Adrenal gland (tissue), 12 donors: ENCODE data around the gene TP73. TPM values are rescaled to one million over a fixed set of nuclear protein-coding genes. Genes with fewer than 3 reads are reported as not detected.

ENCODE experiments used
- DNase-seq, 7 donors: peaks; one replicate each; pipeline ENCODE4 v3.0.0-alpha.2; 2019 to 2020
- H3K27ac ChIP-seq, 5 donors: fragments of 200-600 bp; sonication (generic) in 4 of 5; 1 replicate in 3 of 5; 2 replicates in 2 of 5; pipeline versions ENCODE4 v1.5.1 to v1.8.0; 2016 to 2020; ENCODE audit warnings: mild to moderate bottlenecking in 1 of 5
- H3K27me3 ChIP-seq: fragments of 200-600 bp; 2 replicates; pipeline ENCODE4 v1.8.0; 2021
- H3K36me3 ChIP-seq, 2 donors: fragments of 200-600 bp; replicated peaks in 1 of 2; 1 replicate in 1 of 2; 2 replicates in 1 of 2; pipeline versions ENCODE4 v1.5.1 to v1.8.0; 2018 to 2022
- H3K4me1 ChIP-seq, 2 donors: fragments of 200-600 bp; replicated peaks in 1 of 2; 1 replicate in 1 of 2; 2 replicates in 1 of 2; pipeline versions ENCODE4 v1.5.1 to v1.8.0; 2018 to 2021
- H3K4me3 ChIP-seq, 4 donors: fragments of 200-600 bp; sonication (generic) in 3 of 4; one replicate each; pipeline ENCODE4 v1.5.1; 2016 to 2018
- H3K9me3 ChIP-seq, 3 donors: fragments of 200-600 bp; sonication (generic) in 1 of 3; replicated peaks in 1 of 3; 1 replicate in 2 of 3; 2 replicates in 1 of 3; pipeline versions ENCODE4 v1.5.1 to v1.8.0; 2016 to 2021
- CTCF ChIP-seq, 6 experiments: fragments of 450-650 bp in 4 of 6; fragments of 200-600 bp in 2 of 6; sonication (generic) in 1 of 6; IDR thresholded peaks; 1 replicate in 5 of 6; 2 replicates in 1 of 6; pipeline versions ENCODE4 v1.5.1 to v1.8.0; 2016 to 2021; ENCODE audit warnings: antibody characterized with exemption in 6 of 6, mild to moderate bottlenecking in 2 of 6, moderate library complexity in 1 of 6
- POLR2A ChIP-seq, 2 donors: fragments of 450-650 bp; IDR thresholded peaks; one replicate each; pipeline ENCODE4 v1.6.1; 2017; ENCODE audit warnings: antibody characterized with exemption in 2 of 2, mild to moderate bottlenecking in 2 of 2, moderate library complexity in 1 of 2
- WGBS, 4 donors: extraction: QIAGEN DNeasy Blood & Tissue Kit in 2 of 4; methylation state at CpG; one replicate each; pipeline versions ENCODE4 v1.1.5 to v1.1.7; 2013 to 2017; 5-methylcytosine and 5-hydroxymethylcytosine counted together
- intact Hi-C, 2 donors: fragments of 100-400 bp; cut with DNase I; formaldehyde crosslinking; loops; one replicate each; pipeline versions ENCODE4 v1.14.1 to v1.15.0; 2022 to 2023
- polyA plus RNA-seq, 3 donors: library from polyadenylated mRNA; stranded (reverse); fragments of 200-250 nt in 2 of 3; fragments of 350-450 nt in 1 of 3; fragmentation: Illumina TruSeq in 1 of 3; extraction: RNeasy Lipid Tissue Mini Kit (QIAGEN cat#74804) in 1 of 3; gene quantifications; one replicate each; pipeline ENCODE4 v1.2.3, GENCODE V29; 2013 to 2014
- total RNA-seq, 9 donors: library from RNA; depleted of rRNA in 4 of 9; stranded (reverse); fragments of >200 nt in 4 of 9; fragments of 120-200 nt in 1 of 9; fragmentation: NEBNext Ultra II Directional in 1 of 9; extraction: Animal tissue kit (Norgen Biotek cat#: 25700) in 1 of 9; gene quantifications; one replicate each; pipeline versions ENCODE4 v1.1.0 to v1.2.4, GENCODE V29; 2013 to 2023
- donor health status: healthy with polysubstance abuse.
- donor health status: Bipolar disorder and iron deficiency.
- donor health status: DM: yes; HTN: yes; CAD: no.
- donor health status: DM: no; HTN: no; CAD: no.
- donor health status: DM: no; HTN: no; CAD: no.
- donor health status: DM: yes; HTN: yes; CAD: no.

TP73 gene
- total and polyA plus RNA-seq, 12 donors, result 0.03 to 0.22 (median 0.14) TPM; not detected in 6

DNA sequence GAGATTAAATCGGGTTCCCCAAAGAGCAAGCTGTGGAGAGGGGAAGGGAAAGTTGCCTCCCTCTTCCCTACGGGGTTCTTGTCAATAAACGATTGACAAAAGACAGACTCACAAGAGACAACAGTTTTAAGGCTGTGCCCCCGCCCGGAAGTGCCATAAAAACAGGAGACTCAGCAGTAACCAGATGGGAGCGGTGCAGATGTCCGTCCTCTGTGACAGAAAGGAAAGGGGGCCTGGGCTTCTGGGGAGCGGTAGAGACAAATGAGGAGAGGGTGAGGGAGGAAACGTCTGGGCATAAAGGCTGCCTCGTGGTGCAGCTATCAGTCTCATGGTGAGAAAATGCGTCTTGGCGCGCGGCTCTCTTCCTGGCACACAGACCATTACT, 5.9 kb downstream of the TP73 start:
- DNase-seq, result no peak
- H3K9me3 ChIP-seq, result no peaks in the 10 kb centered on the region
- peaks cover 8% of the 10 kb centered on the region for H3K27me3 ChIP-seq
- H3K27ac ChIP-seq, result no peak overlapping the region
- H3K4me3 ChIP-seq, result no peak overlapping the region
- no peak for TF ChIP-seq CTCF (IDR thresholded peaks at IDR 0.05)
- TF ChIP-seq POLR2A (IDR thresholded peaks at IDR 0.05), result no peak
- intact Hi-C loops, result no loop called here
- H3K4me1 ChIP-seq, result no peaks in the 10 kb centered on the region
- H3K36me3 ChIP-seq, result no peaks in the 10 kb centered on the region
- WGBS, 4 donors, result 56 to 69% (median 62%) methylated on average over 14 of the region's 14 CpGs

GRCh38 chr1:3659093-3659492, 6.8 kb downstream of the TP73 start:
- Histone ChIP-seq H3K27me3 (peaks cover under 1% of the 10 kb centered on the region), H3K4me1 (no peaks in the 10 kb centered on the region), H3K4me3 (no peak overlapping the region), H3K9me3 (no peaks in the 10 kb centered on the region), H3K27ac (no peak overlapping the region), H3K36me3 (no peaks in the 10 kb centered on the region)
- WGBS, 4 donors, result 80 to 92% (median 85%) methylated on average over 15 of the region's 15 CpGs
- DNase-seq, result no peak
- intact Hi-C loops, result no loop called here
- no peak for TF ChIP-seq POLR2A (IDR thresholded peaks at IDR 0.05)
- no peak for TF ChIP-seq CTCF (IDR thresholded peaks at IDR 0.05)

- no peaks in the 10 kb centered on the region for H3K9me3 ChIP-seq
- H3K27ac ChIP-seq, result no peak overlapping the region
- WGBS, 4 donors, result 68 to 82% (median 79%) methylated on average over 2 of the region's 2 CpGs
- H3K4me1 ChIP-seq, result no peaks in the 10 kb centered on the region
- no peak for TF ChIP-seq POLR2A (IDR thresholded peaks at IDR 0.05)
- TF ChIP-seq CTCF (IDR thresholded peaks at IDR 0.05), result no peak
- intact Hi-C loops, result no loop called here
- no peak overlapping the region for H3K4me3 ChIP-seq
- DNase-seq, result no peak
- H3K36me3 ChIP-seq, result no peaks in the 10 kb centered on the region
- no peaks in the 10 kb centered on the region for H3K27me3 ChIP-seq
Observed at GRCh38 chr1:3660704-3661103, 8.4 kb downstream of the TP73 start.

DNA sequence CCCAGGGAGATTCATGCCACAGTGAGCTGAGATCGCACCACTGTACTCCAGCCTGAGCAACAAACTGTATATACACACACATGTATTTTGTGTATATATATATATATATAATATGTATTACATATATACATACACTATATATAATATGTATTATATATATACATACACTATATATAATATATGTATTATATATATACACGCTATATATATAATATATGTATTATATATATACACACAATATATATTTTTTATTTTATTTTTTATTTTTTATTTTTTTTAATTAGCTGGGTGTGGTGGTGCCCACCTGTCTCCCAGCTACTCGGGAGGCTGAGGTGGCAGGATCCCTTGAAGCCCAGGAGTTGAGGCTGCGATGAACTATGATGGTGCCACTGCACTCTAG, 9.3 kb downstream of the TP73 start:
- no peaks in the 10 kb centered on the region for H3K27me3 ChIP-seq
- 92 to 95% (median 95%) methylated on average over 4 of the region's 4 CpGs for WGBS, 4 donors
- no peaks in the 10 kb centered on the region for H3K9me3 ChIP-seq
- H3K36me3 ChIP-seq, result no peaks in the 10 kb centered on the region
- H3K4me1 ChIP-seq, result no peaks in the 10 kb centered on the region
- DNase-seq, result no peak
- intact Hi-C loops, result no loop called here
- H3K4me3 ChIP-seq, result no peak overlapping the region
- TF ChIP-seq POLR2A (IDR thresholded peaks at IDR 0.05) (no peak), CTCF (IDR thresholded peaks at IDR 0.05) (no peak)
- no peak overlapping the region for H3K27ac ChIP-seq
